Type B pancreatic cell (in vitro differentiated cells): ENCODE measurements around the gene GRK1. TPM values are rescaled to one million over a fixed set of nuclear protein-coding genes. Genes with fewer than 3 reads are reported as not detected.
"Not testable (repeated sequence)": the region's sequence is repeated elsewhere in the genome, so short reads cannot be mapped to it uniquely, and the experiment has no call there.

ENCODE experiments used
- DNase-seq: peaks from one replicate; pipeline ENCODE4 v3.0.0; 2021; ENCODE audit warnings: mixed read lengths; ENCODE audit not compliant: unreplicated experiment; ENCODE audit errors: extremely low spot score
- H3K27ac Mint-ChIP-seq: 2 replicates; pipeline ENCODE4 v1.8.0; 2021; ENCODE audit warnings: mild to moderate bottlenecking, mixed read lengths
- H3K27me3 Mint-ChIP-seq: 2 replicates; pipeline ENCODE4 v1.8.0; 2021; ENCODE audit warnings: mixed read lengths
- H3K36me3 Mint-ChIP-seq: 2 replicates; pipeline ENCODE4 v1.8.0; 2021; ENCODE audit warnings: mixed read lengths
- H3K4me1 Mint-ChIP-seq: one replicate; pipeline ENCODE4 v1.8.0; 2021; ENCODE audit warnings: mixed read lengths; ENCODE audit not compliant: unreplicated experiment
- H3K4me3 Mint-ChIP-seq: 2 replicates; pipeline ENCODE4 v1.8.0; 2021; ENCODE audit warnings: mild to moderate bottlenecking, mixed read lengths
- H3K9me3 Mint-ChIP-seq: 2 replicates; pipeline ENCODE4 v1.8.0; 2021; ENCODE audit warnings: mixed read lengths
- CTCF ChIP-seq: fragments of 200-600 bp; sonication (generic); conservative IDR thresholded peaks from 2 replicates; pipeline ENCODE4 v1.5.0; 2021; ENCODE audit warnings: antibody characterized with exemption, mild to moderate bottlenecking
- total RNA-seq: library from RNA; stranded (reverse); gene quantifications from 2 replicates; pipeline ENCODE4 v1.2.1, GENCODE V29; 2021; ENCODE audit warnings: low replicate concordance

GRK1 gene
- total RNA-seq, 1 donor from 2014 or later, result 0.85 TPM

- no peak for DNase-seq
- H3K36me3 Mint-ChIP-seq, result no peaks in the 10 kb centered on the region
- no peak for TF ChIP-seq CTCF
- H3K9me3 Mint-ChIP-seq, result no peaks in the 10 kb centered on the region
- H3K27ac Mint-ChIP-seq, result no peak overlapping the region
- peaks cover 14% of the 10 kb centered on the region for H3K4me1 Mint-ChIP-seq
- no peak overlapping the region for H3K4me3 Mint-ChIP-seq
- H3K27me3 Mint-ChIP-seq, result no peaks in the 10 kb centered on the region
These were observed 78.0 kb downstream of the GRK1 start for GRCh38 chr13:113745059-113745458.

GRCh38 chr13:113745500-113746142 is 78.6 kb downstream of the GRK1 start:
- H3K27ac Mint-ChIP-seq, result peak overlapping the region; percentile 62
- H3K9me3 Mint-ChIP-seq, H3K4me3 Mint-ChIP-seq, H3K27me3 Mint-ChIP-seq, DNase-seq, H3K36me3 Mint-ChIP-seq: not testable (repeated sequence)
- H3K4me1 Mint-ChIP-seq, result peaks cover 14% of the 10 kb centered on the region

- Mint-ChIP-seq H3K27me3 (no peaks in the 10 kb centered on the region), H3K4me1 (peaks cover 14% of the 10 kb centered on the region), H3K4me3 (no peak overlapping the region), H3K9me3 (no peaks in the 10 kb centered on the region), H3K36me3 (no peaks in the 10 kb centered on the region), H3K27ac (peak overlapping the region; percentile 25)
- no peak for TF ChIP-seq CTCF
- no peak for DNase-seq
These were observed 79.1 kb downstream of the GRK1 start for GRCh38 chr13:113746143-113746525.

GRCh38 chr13:113746671-113747070 is 79.7 kb downstream of the GRK1 start:
- peaks cover 10% of the 10 kb centered on the region for H3K4me1 Mint-ChIP-seq
- H3K4me3 Mint-ChIP-seq, result no peak overlapping the region
- TF ChIP-seq CTCF, result no peak
- H3K9me3 Mint-ChIP-seq, result no peaks in the 10 kb centered on the region
- H3K36me3 Mint-ChIP-seq, result no peaks in the 10 kb centered on the region
- H3K27me3 Mint-ChIP-seq, result no peaks in the 10 kb centered on the region
- no peak for DNase-seq
- no peak overlapping the region for H3K27ac Mint-ChIP-seq

GRCh38 chr13:113747291-113747833 is 80.3 kb downstream of the GRK1 start:
- peaks cover 4% of the 10 kb centered on the region for H3K4me1 Mint-ChIP-seq
- H3K4me3 Mint-ChIP-seq, result no peak overlapping the region
- TF ChIP-seq CTCF, result no peak
- H3K27ac Mint-ChIP-seq, result no peak overlapping the region
- H3K9me3 Mint-ChIP-seq, result no peaks in the 10 kb centered on the region
- DNase-seq, result no peak
- no peaks in the 10 kb centered on the region for H3K36me3 Mint-ChIP-seq
- no peaks in the 10 kb centered on the region for H3K27me3 Mint-ChIP-seq

GRCh38 chr13:113748101-113748861 is 81.3 kb downstream of the GRK1 start:
- Mint-ChIP-seq H3K4me1 (peaks cover 4% of the 10 kb centered on the region), H3K4me3 (no peak overlapping the region), H3K27ac (no peak overlapping the region), H3K9me3 (no peaks in the 10 kb centered on the region), H3K36me3 (no peaks in the 10 kb centered on the region), H3K27me3 (no peaks in the 10 kb centered on the region)
- no peak for TF ChIP-seq CTCF
- no peak for DNase-seq
